Endodermal cell (in vitro differentiated cells): ENCODE data around the gene RPL18. TPM values are rescaled to one million over a fixed set of nuclear protein-coding genes. Genes with fewer than 3 reads are reported as not detected.

Experiments
- DNase-seq: peaks from one replicate; pipeline ENCODE4 v3.0.0-alpha.2; 2017
- H3K27ac ChIP-seq: 2 replicates; pipeline ENCODE4 v1.5.1; 2013; ENCODE audit warnings: mild to moderate bottlenecking, low read depth, low read length, moderate library complexity
- H3K27me3 ChIP-seq: 2 replicates; pipeline ENCODE4 v1.6.1; 2013; ENCODE audit warnings: mild to moderate bottlenecking, low read length, moderate library complexity; ENCODE audit not compliant: insufficient read depth, control insufficient read depth, poor library complexity, severe bottlenecking
- H3K36me3 ChIP-seq: 2 replicates; pipeline ENCODE4 v1.7.0; 2013; ENCODE audit warnings: mild to moderate bottlenecking, low read length, moderate library complexity; ENCODE audit not compliant: control insufficient read depth, insufficient read depth
- H3K4me1 ChIP-seq: one replicate; pipeline ENCODE4 v1.7.0; 2013; ENCODE audit warnings: low read length; ENCODE audit not compliant: control insufficient read depth, insufficient read depth
- H3K4me3 ChIP-seq: 2 replicates; pipeline ENCODE4 v1.5.1; 2013; ENCODE audit warnings: mild to moderate bottlenecking, low read length, moderate library complexity
- H3K9ac ChIP-seq: 2 replicates; pipeline ENCODE4 v1.6.1; 2013; ENCODE audit warnings: mild to moderate bottlenecking, low read length, moderate library complexity; ENCODE audit not compliant: poor library complexity, severe bottlenecking; ENCODE audit errors: extremely low read depth
- H3K9me3 ChIP-seq: 2 replicates; pipeline ENCODE4 v1.6.1; 2013; ENCODE audit warnings: mild to moderate bottlenecking, low read length, moderate library complexity; ENCODE audit not compliant: control insufficient read depth
- H3K27ac Mint-ChIP-seq: 2 replicates; pipeline ENCODE4 v1.8.0; 2020; ENCODE audit warnings: mixed read lengths
- H3K27me3 Mint-ChIP-seq: 2 replicates; pipeline ENCODE4 v1.8.0; 2021; ENCODE audit warnings: mild to moderate bottlenecking, mixed read lengths; ENCODE audit not compliant: insufficient read depth
- H3K36me3 Mint-ChIP-seq: 2 replicates; pipeline ENCODE4 v1.8.0; 2020; ENCODE audit warnings: low read depth, mixed read lengths
- H3K4me1 Mint-ChIP-seq: 2 replicates; pipeline ENCODE4 v1.8.0; 2020; ENCODE audit warnings: mixed read lengths
- H3K4me3 Mint-ChIP-seq: 2 replicates; pipeline ENCODE4 v1.8.0; 2020; ENCODE audit warnings: mild to moderate bottlenecking, moderate library complexity, mixed read lengths
- H3K9me3 Mint-ChIP-seq: 2 replicates; pipeline ENCODE4 v1.8.0; 2020; ENCODE audit warnings: mild to moderate bottlenecking, mixed read lengths
- WGBS, 2 experiments: methylation state at CpG; one replicate each; pipeline versions ENCODE4 v1.1.5 to v1.1.7; 2013; ENCODE audit warnings: missing lambda C conversion rate in 2 of 2, mixed read lengths in 1 of 2; ENCODE audit not compliant: insufficient coverage in 1 of 2, insufficient read length in 1 of 2; 5-methylcytosine and 5-hydroxymethylcytosine counted together
- total RNA-seq, 2 donors: library from RNA; stranded (reverse); fragmentation: NEBNext Ultra II Directional in 1 of 2; extraction: Animal tissue kit (Norgen Biotek cat#: 25700) in 1 of 2; gene quantifications; 2 replicates in 1 of 2; 3 replicates in 1 of 2; pipeline ENCODE4 v1.2.1, GENCODE V29; 2021
- TF ChIP-seq, protein P1 (sequence below): fragments of 200-600 bp; sonication (generic); conservative IDR thresholded peaks from 2 replicates; pipeline ENCODE4 v1.5.0; 2021; ENCODE audit warnings: antibody characterized with exemption, mild to moderate bottlenecking

The RPL18 gene
- total RNA-seq, 2 donors from 2014 or later: 1,531 to 1,574 TPM

DNA sequence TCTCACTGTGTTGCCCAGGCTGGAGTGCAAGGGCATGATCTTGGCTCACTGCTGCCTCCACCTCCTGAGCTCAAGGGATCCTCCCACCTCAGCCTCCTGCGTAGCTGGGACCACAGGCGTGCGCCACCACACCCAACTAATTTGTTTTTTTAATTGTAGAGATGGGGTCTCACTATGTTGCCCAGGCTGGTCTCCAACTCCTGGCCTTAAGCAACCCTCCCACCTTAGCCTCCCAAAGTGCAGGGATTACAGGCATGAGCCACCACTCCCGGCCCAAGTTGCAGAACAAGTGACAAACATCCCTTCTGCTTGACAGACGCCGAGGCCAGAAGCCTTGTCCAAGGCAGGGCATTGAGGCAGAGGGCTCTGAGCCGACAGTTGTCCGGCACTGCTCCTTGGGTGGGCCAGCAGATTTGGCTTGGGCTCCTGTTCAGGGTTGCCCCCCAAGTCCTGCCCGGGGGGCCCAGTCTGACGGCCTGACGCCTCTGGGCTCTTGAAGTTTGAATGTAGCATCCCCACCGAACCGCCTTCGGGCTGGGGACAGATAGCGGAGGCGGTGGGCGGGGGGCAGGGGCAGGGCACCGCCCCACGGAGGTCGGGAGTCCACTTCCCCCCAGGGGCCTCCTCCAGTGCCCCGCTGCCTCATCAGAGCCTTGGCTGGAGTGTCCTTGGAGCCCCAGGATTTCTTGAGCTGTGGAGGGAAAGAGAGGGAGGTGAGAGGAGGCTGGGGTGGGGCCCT, 18.1 kb downstream of the RPL18 start:
- no peak overlapping the region for H3K27ac ChIP-seq
- Mint-ChIP-seq H3K9me3 (no peaks in the 10 kb centered on the region), H3K4me1 (no peaks in the 10 kb centered on the region), H3K4me3 (no peak overlapping the region), H3K36me3 (no peaks in the 10 kb centered on the region), H3K27me3 (peaks cover 3% of the 10 kb centered on the region), H3K27ac (no peak overlapping the region)
- no peaks in the 10 kb centered on the region for H3K36me3 ChIP-seq
- TF ChIP-seq, protein P1, sequence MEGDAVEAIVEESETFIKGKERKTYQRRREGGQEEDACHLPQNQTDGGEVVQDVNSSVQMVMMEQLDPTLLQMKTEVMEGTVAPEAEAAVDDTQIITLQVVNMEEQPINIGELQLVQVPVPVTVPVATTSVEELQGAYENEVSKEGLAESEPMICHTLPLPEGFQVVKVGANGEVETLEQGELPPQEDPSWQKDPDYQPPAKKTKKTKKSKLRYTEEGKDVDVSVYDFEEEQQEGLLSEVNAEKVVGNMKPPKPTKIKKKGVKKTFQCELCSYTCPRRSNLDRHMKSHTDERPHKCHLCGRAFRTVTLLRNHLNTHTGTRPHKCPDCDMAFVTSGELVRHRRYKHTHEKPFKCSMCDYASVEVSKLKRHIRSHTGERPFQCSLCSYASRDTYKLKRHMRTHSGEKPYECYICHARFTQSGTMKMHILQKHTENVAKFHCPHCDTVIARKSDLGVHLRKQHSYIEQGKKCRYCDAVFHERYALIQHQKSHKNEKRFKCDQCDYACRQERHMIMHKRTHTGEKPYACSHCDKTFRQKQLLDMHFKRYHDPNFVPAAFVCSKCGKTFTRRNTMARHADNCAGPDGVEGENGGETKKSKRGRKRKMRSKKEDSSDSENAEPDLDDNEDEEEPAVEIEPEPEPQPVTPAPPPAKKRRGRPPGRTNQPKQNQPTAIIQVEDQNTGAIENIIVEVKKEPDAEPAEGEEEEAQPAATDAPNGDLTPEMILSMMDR: no peak
- WGBS, 2 experiments: 88 to 91% methylated on average over 6 to 18 of the region's 21 CpGs
- no peaks in the 10 kb centered on the region for H3K9me3 ChIP-seq
- no peak overlapping the region for H3K4me3 ChIP-seq
- H3K27me3 ChIP-seq: no peaks in the 10 kb centered on the region
- H3K4me1 ChIP-seq: no peaks in the 10 kb centered on the region
- H3K9ac ChIP-seq: no peak overlapping the region
- no peak for DNase-seq

DNA sequence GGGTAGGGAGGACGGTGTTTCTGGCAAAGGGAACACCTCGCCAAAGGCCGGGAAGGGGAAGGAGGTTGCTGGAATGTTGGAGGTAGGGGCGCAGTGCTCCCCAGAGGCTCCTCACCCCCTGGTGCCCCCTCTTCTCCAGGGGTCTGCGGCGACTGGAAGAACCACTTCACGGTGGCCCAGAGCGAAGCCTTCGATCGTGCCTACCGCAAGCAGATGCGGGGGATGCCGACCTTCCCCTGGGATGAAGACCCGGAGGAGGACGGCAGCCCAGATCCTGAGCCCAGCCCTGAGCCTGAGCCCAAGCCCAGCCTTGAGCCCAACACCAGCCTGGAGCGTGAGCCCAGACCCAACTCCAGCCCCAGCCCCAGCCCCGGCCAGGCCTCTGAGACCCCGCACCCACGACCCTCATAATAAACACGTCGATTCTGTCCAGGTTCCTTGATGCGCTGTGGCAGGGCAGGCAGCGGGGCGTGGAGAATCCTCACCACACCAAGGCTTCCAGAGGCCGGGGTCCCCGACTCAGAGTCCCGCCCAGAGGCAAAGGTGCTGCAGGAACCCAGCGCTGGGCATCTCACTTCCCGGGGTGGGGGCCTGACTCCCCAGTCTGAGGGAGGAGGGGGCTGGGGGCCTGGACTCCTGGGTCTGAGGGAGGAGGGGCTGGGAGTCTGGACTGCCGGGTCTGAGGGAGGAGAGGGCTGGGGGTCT, 19.8 kb downstream of the RPL18 start:
- Histone ChIP-seq H3K4me3 (no peak overlapping the region), H3K27ac (no peak overlapping the region), H3K9ac (no peak overlapping the region), H3K36me3 (no peaks in the 10 kb centered on the region), H3K27me3 (no peaks in the 10 kb centered on the region), H3K4me1 (no peaks in the 10 kb centered on the region), H3K9me3 (no peaks in the 10 kb centered on the region)
- no peaks in the 10 kb centered on the region for H3K9me3 Mint-ChIP-seq
- peaks cover 3% of the 10 kb centered on the region for H3K27me3 Mint-ChIP-seq
- WGBS, 2 experiments: 84 to 86% methylated on average over 10 to 30 of the region's 30 CpGs
- no peak for DNase-seq
- TF ChIP-seq, protein P1: no peak
- no peaks in the 10 kb centered on the region for H3K4me1 Mint-ChIP-seq
- H3K27ac Mint-ChIP-seq: no peak overlapping the region
- no peak overlapping the region for H3K4me3 Mint-ChIP-seq
- no peaks in the 10 kb centered on the region for H3K36me3 Mint-ChIP-seq

DNA sequence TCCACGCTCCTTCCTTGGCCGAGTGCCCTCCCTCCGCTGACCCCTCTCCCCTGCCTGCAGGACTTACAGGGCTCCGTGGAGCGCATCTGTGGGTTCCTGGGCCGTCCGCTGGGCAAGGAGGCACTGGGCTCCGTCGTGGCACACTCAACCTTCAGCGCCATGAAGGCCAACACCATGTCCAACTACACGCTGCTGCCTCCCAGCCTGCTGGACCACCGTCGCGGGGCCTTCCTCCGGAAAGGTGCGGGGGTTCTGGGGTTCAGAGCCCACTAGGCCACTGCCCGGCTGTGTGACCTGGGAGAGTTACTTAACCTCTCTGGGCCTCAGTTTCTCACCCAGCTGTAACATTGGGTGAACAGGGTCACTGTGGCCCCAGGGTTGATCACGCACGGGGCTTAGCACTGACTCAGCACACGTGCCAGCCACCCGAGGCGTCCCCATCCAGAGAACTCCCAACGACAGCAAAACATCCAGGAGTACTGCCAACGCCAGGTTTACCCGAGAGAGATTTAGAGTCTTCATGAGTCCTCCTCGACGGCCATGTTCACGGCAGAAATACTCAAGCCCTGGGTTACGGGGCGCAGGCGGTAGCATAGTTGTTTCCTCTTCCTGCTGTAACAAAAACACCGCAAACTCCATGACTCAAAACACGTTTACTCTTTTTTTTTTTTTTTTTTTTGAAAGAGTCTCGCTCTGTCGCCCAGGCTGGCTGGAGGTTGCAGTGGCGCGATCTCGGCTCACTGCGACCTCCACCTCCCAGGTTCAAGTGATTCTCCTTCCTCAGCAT, 22.1 kb downstream of the RPL18 start:
- H3K27me3 ChIP-seq: no peaks in the 10 kb centered on the region

More for the DNA sequence above, 22.1 kb downstream of the RPL18 start:
- Histone ChIP-seq H3K4me3 (no peak overlapping the region), H3K27ac (no peak overlapping the region), H3K36me3 (no peaks in the 10 kb centered on the region), H3K4me1 (no peaks in the 10 kb centered on the region), H3K9me3 (no peaks in the 10 kb centered on the region), H3K9ac (no peak overlapping the region)
- H3K27me3 Mint-ChIP-seq: peaks cover 3% of the 10 kb centered on the region
- TF ChIP-seq, protein P1: no peak
- no peaks in the 10 kb centered on the region for H3K9me3 Mint-ChIP-seq
- H3K4me3 Mint-ChIP-seq: no peak overlapping the region
- no peak for DNase-seq
- peaks cover 4% of the 10 kb centered on the region for H3K4me1 Mint-ChIP-seq
- no peaks in the 10 kb centered on the region for H3K36me3 Mint-ChIP-seq
- 88 to 95% methylated on average over 30 to 39 of the region's 39 CpGs for WGBS, 2 experiments
- H3K27ac Mint-ChIP-seq: no peak overlapping the region
